Measurements from ENCODE around the gene NHLRC4. TPM values are rescaled to one million over a fixed set of nuclear protein-coding genes. Genes with fewer than 3 reads are reported as not detected.

Gene NHLRC4
- total RNA-seq, 1 experiment from 2014 or later, result 3.7 TPM

GRCh38 chr16:580946-581498 is 14.2 kb downstream of the NHLRC4 start:
- Histone ChIP-seq H2AFZ (ENCODE audit: low read length) (no peak overlapping the region), H3K9me2 (replicated peaks; ENCODE audit: insufficient read depth, low read length) (no peaks in the 10 kb centered on the region), H3K4me1 (ENCODE audit: low read length) (peaks cover 33% of the 10 kb centered on the region), H3K27me3 (ENCODE audit: low read length) (no peaks in the 10 kb centered on the region), H3K9me3 (ENCODE audit: low read length) (no peaks in the 10 kb centered on the region), H3K36me3 (ENCODE audit: insufficient read depth, low read length) (no peaks in the 10 kb centered on the region), H3K4me3 (ENCODE audit: low read length) (no peak overlapping the region), H3K4me2 (ENCODE audit: low read depth, low read length, poor library complexity, severe bottlenecking) (no peak overlapping the region), H3K27ac (ENCODE audit: low read length) (no peak overlapping the region), H4K20me1 (ENCODE audit: insufficient read depth, low read depth, low read length) (no peaks in the 10 kb centered on the region), H3K9ac (ENCODE audit: low read length) (no peak overlapping the region), H3K79me2 (ENCODE audit: low read length) (no peaks in the 10 kb centered on the region)
- DNase-seq, result no peak

DNA sequence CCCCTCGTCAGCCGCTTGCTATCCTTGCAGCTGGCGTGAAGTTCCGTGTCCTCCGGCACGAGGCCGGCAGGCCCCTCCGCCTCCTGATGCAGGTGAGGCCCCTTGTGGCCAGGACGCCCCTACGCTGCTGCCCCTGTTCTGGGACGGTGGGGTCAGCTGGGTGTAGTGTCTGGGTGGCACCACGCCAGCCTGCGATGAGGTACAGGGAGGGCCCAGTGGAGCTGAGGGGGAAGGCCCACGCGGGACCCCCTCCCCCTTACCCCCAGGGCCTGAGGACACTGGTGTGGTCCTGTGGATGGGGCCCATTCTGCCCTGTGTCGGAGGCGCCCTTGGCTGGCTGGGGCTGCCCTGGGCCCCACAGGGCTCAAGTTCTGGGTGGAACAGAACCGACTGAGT is 15.4 kb downstream of the NHLRC4 start:
- Histone ChIP-seq H3K9ac (ENCODE audit: low read length) (no peak overlapping the region), H4K20me1 (ENCODE audit: insufficient read depth, low read depth, low read length) (peaks cover 6% of the 10 kb centered on the region; the same call in 1 of the 2 replicates), H3K9me2 (replicated peaks; ENCODE audit: insufficient read depth, low read length) (no peaks in the 10 kb centered on the region), H3K4me3 (ENCODE audit: low read length) (no peak overlapping the region), H3K79me2 (ENCODE audit: low read length) (no peaks in the 10 kb centered on the region), H3K9me3 (ENCODE audit: low read length) (no peaks in the 10 kb centered on the region), H3K4me1 (ENCODE audit: low read length) (peaks cover 25% of the 10 kb centered on the region), H3K4me2 (ENCODE audit: low read depth, low read length, poor library complexity, severe bottlenecking) (no peak overlapping the region), H2AFZ (ENCODE audit: low read length) (no peak overlapping the region), H3K27ac (ENCODE audit: low read length) (no peak overlapping the region), H3K36me3 (ENCODE audit: insufficient read depth, low read length) (no peaks in the 10 kb centered on the region), H3K27me3 (ENCODE audit: low read length) (no peaks in the 10 kb centered on the region)
- DNase-seq, result no peak

GRCh38 chr16:582614-583331 is 16.0 kb downstream of the NHLRC4 start:
- Histone ChIP-seq H3K9ac (ENCODE audit: low read length) (no peak overlapping the region), H4K20me1 (ENCODE audit: insufficient read depth, low read depth, low read length) (peaks cover 6% of the 10 kb centered on the region; the same call in 1 of the 2 replicates)

GRCh38 chr16:583470-583814 is 16.6 kb downstream of the NHLRC4 start:
- Histone ChIP-seq H3K4me2 (ENCODE audit: low read depth, low read length, poor library complexity, severe bottlenecking) (no peak overlapping the region), H3K9ac (ENCODE audit: low read length) (no peak overlapping the region), H4K20me1 (ENCODE audit: insufficient read depth, low read depth, low read length) (peaks cover 6% of the 10 kb centered on the region; the same call in 1 of the 2 replicates), H3K27ac (ENCODE audit: low read length) (no peak overlapping the region), H2AFZ (ENCODE audit: low read length) (no peak overlapping the region), H3K4me3 (ENCODE audit: low read length) (no peak overlapping the region), H3K9me3 (ENCODE audit: low read length) (no peaks in the 10 kb centered on the region), H3K9me2 (replicated peaks; ENCODE audit: insufficient read depth, low read length) (no peaks in the 10 kb centered on the region), H3K27me3 (ENCODE audit: low read length) (no peaks in the 10 kb centered on the region), H3K79me2 (ENCODE audit: low read length) (peaks cover 6% of the 10 kb centered on the region; the same call in 1 of the 2 replicates), H3K4me1 (ENCODE audit: low read length) (peaks cover 27% of the 10 kb centered on the region), H3K36me3 (ENCODE audit: insufficient read depth, low read length) (no peaks in the 10 kb centered on the region)
- peak; percentile 64 for DNase-seq

More at GRCh38 chr16:582614-583331, 16.0 kb downstream of the NHLRC4 start:
- Histone ChIP-seq H3K9me2 (replicated peaks; ENCODE audit: insufficient read depth, low read length) (no peaks in the 10 kb centered on the region), H3K9me3 (ENCODE audit: low read length) (no peaks in the 10 kb centered on the region), H3K4me1 (ENCODE audit: low read length) (peaks cover 29% of the 10 kb centered on the region), H3K27ac (ENCODE audit: low read length) (no peak overlapping the region), H3K4me3 (ENCODE audit: low read length) (no peak overlapping the region), H3K36me3 (ENCODE audit: insufficient read depth, low read length) (no peaks in the 10 kb centered on the region), H2AFZ (ENCODE audit: low read length) (no peak overlapping the region), H3K79me2 (ENCODE audit: low read length) (no peaks in the 10 kb centered on the region), H3K4me2 (ENCODE audit: low read depth, low read length, poor library complexity, severe bottlenecking) (no peak overlapping the region), H3K27me3 (ENCODE audit: low read length) (no peaks in the 10 kb centered on the region)
- DNase-seq, result no peak

- no peak overlapping the region for H3K4me3 ChIP-seq (ENCODE audit: low read length)
- H3K79me2 ChIP-seq (ENCODE audit: low read length), result peaks cover 6% of the 10 kb centered on the region; the same call in 1 of the 2 replicates
- H3K9me3 ChIP-seq (ENCODE audit: low read length), result no peaks in the 10 kb centered on the region
- H3K4me2 ChIP-seq (ENCODE audit: low read depth, low read length, poor library complexity, severe bottlenecking), result no peak overlapping the region
- H3K27ac ChIP-seq (ENCODE audit: low read length), result no peak overlapping the region
- no peaks in the 10 kb centered on the region for H3K27me3 ChIP-seq (ENCODE audit: low read length)
- peaks cover 24% of the 10 kb centered on the region for H3K4me1 ChIP-seq (ENCODE audit: low read length)
- H4K20me1 ChIP-seq (ENCODE audit: insufficient read depth, low read depth, low read length), result peaks cover 6% of the 10 kb centered on the region; the same call in 1 of the 2 replicates
- H3K9me2 ChIP-seq (replicated peaks; ENCODE audit: insufficient read depth, low read length), result no peaks in the 10 kb centered on the region
- no peak overlapping the region for H2AFZ ChIP-seq (ENCODE audit: low read length)
- no peak overlapping the region for H3K9ac ChIP-seq (ENCODE audit: low read length)
- no peaks in the 10 kb centered on the region for H3K36me3 ChIP-seq (ENCODE audit: insufficient read depth, low read length)
- DNase-seq, result no peak
These were observed 17.2 kb downstream of the NHLRC4 start for GRCh38 chr16:583815-584591.

- DNase-seq, result peak; percentile 63
- H3K4me1 ChIP-seq (ENCODE audit: low read length), result peaks cover 24% of the 10 kb centered on the region
- no peaks in the 10 kb centered on the region for H3K27me3 ChIP-seq (ENCODE audit: low read length)
- H2AFZ ChIP-seq (ENCODE audit: low read length), result no peak overlapping the region
- no peak overlapping the region for H3K27ac ChIP-seq (ENCODE audit: low read length)
- peaks cover 6% of the 10 kb centered on the region; the same call in 1 of the 2 replicates for H3K79me2 ChIP-seq (ENCODE audit: low read length)
- peaks cover 6% of the 10 kb centered on the region for H4K20me1 ChIP-seq (ENCODE audit: insufficient read depth, low read depth, low read length)
- no peak overlapping the region for H3K9ac ChIP-seq (ENCODE audit: low read length)
- no peaks in the 10 kb centered on the region for H3K9me2 ChIP-seq (replicated peaks; ENCODE audit: insufficient read depth, low read length)
- H3K9me3 ChIP-seq (ENCODE audit: low read length), result no peaks in the 10 kb centered on the region
- no peak overlapping the region for H3K4me3 ChIP-seq (ENCODE audit: low read length)
- H3K4me2 ChIP-seq (ENCODE audit: low read depth, low read length, poor library complexity, severe bottlenecking), result no peak overlapping the region
- H3K36me3 ChIP-seq (ENCODE audit: insufficient read depth, low read length), result no peaks in the 10 kb centered on the region
These were observed 18.5 kb downstream of the NHLRC4 start for GRCh38 chr16:585351-585750.

- Histone ChIP-seq H3K9ac (ENCODE audit: low read length) (no peak overlapping the region), H2AFZ (ENCODE audit: low read length) (no peak overlapping the region), H3K79me2 (ENCODE audit: low read length) (peaks cover 6% of the 10 kb centered on the region; the same call in 1 of the 2 replicates), H3K4me3 (ENCODE audit: low read length) (no peak overlapping the region), H4K20me1 (ENCODE audit: insufficient read depth, low read depth, low read length) (peaks cover 14% of the 10 kb centered on the region), H3K4me2 (ENCODE audit: low read depth, low read length, poor library complexity, severe bottlenecking) (no peak overlapping the region), H3K4me1 (ENCODE audit: low read length) (peaks cover 32% of the 10 kb centered on the region), H3K27me3 (ENCODE audit: low read length) (no peaks in the 10 kb centered on the region), H3K9me2 (replicated peaks; ENCODE audit: insufficient read depth, low read length) (no peaks in the 10 kb centered on the region), H3K36me3 (ENCODE audit: insufficient read depth, low read length) (no peaks in the 10 kb centered on the region), H3K9me3 (ENCODE audit: low read length) (no peaks in the 10 kb centered on the region), H3K27ac (ENCODE audit: low read length) (no peak overlapping the region)
- no peak for DNase-seq
These were observed 19.3 kb downstream of the NHLRC4 start for GRCh38 chr16:586047-586644.

Measured in Karpas-422 (cell line).